Left lung (tissue), 10 donors: ENCODE results near the gene UCKL1. TPM values are rescaled to one million over a fixed set of nuclear protein-coding genes. Genes with fewer than 3 reads are reported as not detected.

ENCODE experiments used
- ATAC-seq: fragments of 200-7000 bp; cut with Tn5 transposase; one replicate; pipeline ENCODE4 v1.9.1; 2020; ENCODE audit warnings: moderate library complexity
- DNase-seq, 4 donors: peaks; one replicate each; pipeline ENCODE4 v3.0.0-alpha.2; 2013 to 2020
- H3K27ac ChIP-seq, 2 donors: fragments of 200-600 bp; sonication (generic) in 1 of 2; one replicate each; pipeline versions ENCODE4 v1.5.0 to v1.8.0; 2020 to 2021
- H3K27me3 ChIP-seq, 2 donors: fragments of 200-600 bp; sonication (generic) in 1 of 2; one replicate each; pipeline versions ENCODE4 v1.5.0 to v1.8.0; 2020 to 2021
- H3K36me3 ChIP-seq, 2 donors: fragments of 200-600 bp; sonication (generic) in 1 of 2; one replicate each; pipeline versions ENCODE4 v1.5.0 to v1.8.0; 2020 to 2021
- H3K4me1 ChIP-seq, 2 donors: fragments of 200-600 bp; one replicate each; pipeline ENCODE4 v1.8.0; 2021
- H3K4me3 ChIP-seq, 2 donors: fragments of 200-600 bp; sonication (generic) in 1 of 2; one replicate each; pipeline versions ENCODE4 v1.5.0 to v1.8.0; 2020 to 2021; ENCODE audit warnings: mild to moderate bottlenecking in 1 of 2
- H3K9me3 ChIP-seq, 2 donors: fragments of 200-600 bp; sonication (generic) in 1 of 2; one replicate each; pipeline versions ENCODE4 v1.5.0 to v1.8.0; 2020 to 2021
- CTCF ChIP-seq, 2 donors: fragments of 200-600 bp; sonication (generic) in 1 of 2; IDR thresholded peaks; one replicate each; pipeline versions ENCODE4 v1.5.0 to v1.8.0; 2021; ENCODE audit warnings: antibody characterized with exemption in 2 of 2
- intact Hi-C, 2 donors: fragments of 100-400 bp; cut with DNase I; formaldehyde crosslinking; loops; one replicate each; pipeline versions ENCODE4 v1.11.2 to v1.14.2; 2022
- polyA plus RNA-seq, 6 donors: library from polyadenylated mRNA; unstranded; fragments of 120-200 nt; gene quantifications; one replicate each; pipeline ENCODE4 v1.2.1, GENCODE V29; 2013; ENCODE audit not compliant: insufficient read length in 6 of 6
- total RNA-seq, 2 donors: library from RNA; stranded (reverse); fragmentation: NEBNext Ultra II Directional; extraction: Animal tissue kit (Norgen Biotek cat#: 25700); gene quantifications; one replicate each; pipeline ENCODE4 v1.2.1, GENCODE V29; 2021
- donor health status: DM: no; HTN: yes; CAD: no.
- donor health status: DM: no; HTN: no; CAD: no.

Gene UCKL1
- total and polyA plus RNA-seq, 8 donors: 26.7 to 68.8 (median 53.2) TPM

GRCh38 chr20:63942250-63942951 lies 13.8 kb downstream of the UCKL1 start:
- intact Hi-C loops: no loop called here
- ATAC-seq (peak; percentile 3), DNase-seq (peak in 2 of 4 donors; percentile 30 to 86)
- H3K4me1 ChIP-seq: peaks cover 0 to 45% of the 10 kb centered on the region in 2 donors
- H3K4me3 ChIP-seq: no peak overlapping the region
- no peak for TF ChIP-seq CTCF (IDR thresholded peaks at IDR 0.05)
- H3K9me3 ChIP-seq: no peaks in the 10 kb centered on the region
- peaks cover 0 to 78% of the 10 kb centered on the region in 2 donors for H3K36me3 ChIP-seq
- H3K27me3 ChIP-seq: no peaks in the 10 kb centered on the region
- peak overlapping the region; percentile 33 to 73 for H3K27ac ChIP-seq

- no peak overlapping the region for H3K4me3 ChIP-seq
- H3K4me1 ChIP-seq: peaks cover 0 to 38% of the 10 kb centered on the region in 2 donors
- H3K36me3 ChIP-seq: peaks cover 0 to 87% of the 10 kb centered on the region in 2 donors
- TF ChIP-seq CTCF (IDR thresholded peaks at IDR 0.05): no peak
- no peaks in the 10 kb centered on the region for H3K9me3 ChIP-seq
- intact Hi-C loops: no loop called here
- DNase-seq (peak in 2 of 4 donors; percentile 76 to 88), ATAC-seq (peak; percentile 16)
- H3K27me3 ChIP-seq: no peaks in the 10 kb centered on the region
- peak overlapping the region; percentile 39 to 83 for H3K27ac ChIP-seq
These were observed 14.7 kb downstream of the UCKL1 start for GRCh38 chr20:63941282-63942081.

- peak overlapping the region in 1 of 2 donors; percentile 83 for H3K27ac ChIP-seq
- intact Hi-C loops: no loop called here
- H3K4me1 ChIP-seq: peaks cover 0 to 38% of the 10 kb centered on the region in 2 donors
- no peak for ATAC-seq
- DNase-seq: peak in 1 of 4 donors; percentile 79
- H3K36me3 ChIP-seq: peaks cover 0 to 87% of the 10 kb centered on the region in 2 donors
- no peak for TF ChIP-seq CTCF (IDR thresholded peaks at IDR 0.05)
- H3K9me3 ChIP-seq: no peaks in the 10 kb centered on the region
- no peak overlapping the region for H3K4me3 ChIP-seq
- H3K27me3 ChIP-seq: no peaks in the 10 kb centered on the region
These were observed 15.5 kb downstream of the UCKL1 start for GRCh38 chr20:63940472-63941266.

- Histone ChIP-seq H3K4me1 (peaks cover 0 to 38% of the 10 kb centered on the region in 2 donors), H3K4me3 (no peak overlapping the region), H3K36me3 (peaks cover 0 to 87% of the 10 kb centered on the region in 2 donors), H3K27me3 (no peaks in the 10 kb centered on the region), H3K9me3 (no peaks in the 10 kb centered on the region), H3K27ac (no peak overlapping the region)
- peak in 1 of 4 donors; percentile 52 for DNase-seq
- intact Hi-C loops: no loop called here
- TF ChIP-seq CTCF (IDR thresholded peaks at IDR 0.05): no peak
- no peak for ATAC-seq
These were observed 16.1 kb downstream of the UCKL1 start for GRCh38 chr20:63940071-63940471.
